HL-60 (cell line): ENCODE results near the gene MLYCD.

ENCODE experiments used
- GABPA ChIP-seq: IDR thresholded peaks from 2 replicates; pipeline ENCODE4 v1.6.1; 2012; ENCODE audit warnings: low read depth
- POLR2AphosphoS5 ChIP-seq: IDR thresholded peaks from 2 replicates; pipeline ENCODE4 v1.6.1; 2012; ENCODE audit warnings: low read depth
- REST ChIP-seq: IDR thresholded peaks from 2 replicates; pipeline ENCODE4 v1.6.1; 2012; ENCODE audit warnings: low read depth; ENCODE audit not compliant: insufficient replicate concordance
- SPI1 ChIP-seq: IDR thresholded peaks from 2 replicates; pipeline ENCODE4 v1.6.1; 2012; ENCODE audit warnings: low read depth, mild to moderate bottlenecking, borderline replicate concordance
- TF ChIP-seq, protein P1 (sequence below): IDR thresholded peaks from one replicate; pipeline ENCODE4 v1.5.1; 2011; ENCODE audit warnings: low read length, control low read depth, inconsistent platforms; ENCODE audit not compliant: insufficient read depth

DNA sequence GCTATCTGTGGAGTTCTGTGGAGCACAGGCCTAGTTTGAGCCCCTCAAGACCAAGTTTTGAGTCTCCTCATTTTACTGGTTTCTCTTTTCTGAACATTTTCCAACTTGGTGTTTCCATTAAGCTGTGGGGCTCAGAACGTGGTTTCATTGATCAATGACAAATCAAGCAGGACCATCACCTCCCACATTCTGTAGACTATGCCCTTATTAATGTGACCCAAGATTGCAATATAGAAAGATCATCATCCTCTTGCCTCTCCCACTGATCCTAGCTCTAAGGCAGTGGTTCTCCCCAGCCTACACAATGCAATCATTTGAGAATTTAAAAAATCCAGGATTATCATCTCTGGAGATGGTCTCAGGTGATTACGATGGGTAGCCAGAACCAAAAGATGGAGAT lies 38.4 kb downstream of the MLYCD start:
- TF ChIP-seq, protein P1, sequence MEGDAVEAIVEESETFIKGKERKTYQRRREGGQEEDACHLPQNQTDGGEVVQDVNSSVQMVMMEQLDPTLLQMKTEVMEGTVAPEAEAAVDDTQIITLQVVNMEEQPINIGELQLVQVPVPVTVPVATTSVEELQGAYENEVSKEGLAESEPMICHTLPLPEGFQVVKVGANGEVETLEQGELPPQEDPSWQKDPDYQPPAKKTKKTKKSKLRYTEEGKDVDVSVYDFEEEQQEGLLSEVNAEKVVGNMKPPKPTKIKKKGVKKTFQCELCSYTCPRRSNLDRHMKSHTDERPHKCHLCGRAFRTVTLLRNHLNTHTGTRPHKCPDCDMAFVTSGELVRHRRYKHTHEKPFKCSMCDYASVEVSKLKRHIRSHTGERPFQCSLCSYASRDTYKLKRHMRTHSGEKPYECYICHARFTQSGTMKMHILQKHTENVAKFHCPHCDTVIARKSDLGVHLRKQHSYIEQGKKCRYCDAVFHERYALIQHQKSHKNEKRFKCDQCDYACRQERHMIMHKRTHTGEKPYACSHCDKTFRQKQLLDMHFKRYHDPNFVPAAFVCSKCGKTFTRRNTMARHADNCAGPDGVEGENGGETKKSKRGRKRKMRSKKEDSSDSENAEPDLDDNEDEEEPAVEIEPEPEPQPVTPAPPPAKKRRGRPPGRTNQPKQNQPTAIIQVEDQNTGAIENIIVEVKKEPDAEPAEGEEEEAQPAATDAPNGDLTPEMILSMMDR, result no peak
- no peak for TF ChIP-seq REST
- no peak for TF ChIP-seq SPI1
- no peak for TF ChIP-seq POLR2AphosphoS5
- TF ChIP-seq GABPA, result no peak
